ENCODE results near the gene SLC4A7.
A peak's percentile ranks its signal among the peaks of the same experiment; 100 is the strongest.
"Not testable (repeated sequence)": the region's sequence is repeated elsewhere in the genome, so short reads cannot be mapped to it uniquely, and the experiment has no call there.

The SLC4A7 gene

DNA sequence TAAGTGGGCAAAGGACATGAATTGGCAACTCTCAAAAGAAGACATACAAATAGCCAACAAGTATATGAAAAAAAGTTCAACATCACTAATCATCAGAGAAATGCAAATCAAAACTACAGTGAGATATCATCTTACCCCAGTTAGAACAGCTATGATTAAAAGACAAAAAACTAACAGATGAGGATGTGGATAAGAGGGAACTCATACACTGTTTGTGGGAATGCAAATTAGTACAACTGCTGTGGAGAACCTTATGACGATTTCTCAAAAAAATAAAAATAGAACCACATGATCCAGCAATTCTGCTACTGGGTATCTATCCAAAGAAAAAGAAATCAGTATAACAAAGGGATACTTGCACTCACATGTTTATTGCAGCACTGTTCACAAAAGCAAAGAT is 143.7 kb downstream of the SLC4A7 start:
- Histone ChIP-seq H3K27me3 (no peaks in the 10 kb centered on the region), H3K4me3 (no peak overlapping the region), H3K36me3 (no peaks in the 10 kb centered on the region), H3K4me1 (no peaks in the 10 kb centered on the region), H3K27ac (no peak overlapping the region), H3K9me3 (no peaks in the 10 kb centered on the region)
- intact Hi-C loops (cut with DNase I; ENCODE audit: low total_unique reads), result no loop called here
- DNase-seq, result no peak
- TF ChIP-seq, protein P1, sequence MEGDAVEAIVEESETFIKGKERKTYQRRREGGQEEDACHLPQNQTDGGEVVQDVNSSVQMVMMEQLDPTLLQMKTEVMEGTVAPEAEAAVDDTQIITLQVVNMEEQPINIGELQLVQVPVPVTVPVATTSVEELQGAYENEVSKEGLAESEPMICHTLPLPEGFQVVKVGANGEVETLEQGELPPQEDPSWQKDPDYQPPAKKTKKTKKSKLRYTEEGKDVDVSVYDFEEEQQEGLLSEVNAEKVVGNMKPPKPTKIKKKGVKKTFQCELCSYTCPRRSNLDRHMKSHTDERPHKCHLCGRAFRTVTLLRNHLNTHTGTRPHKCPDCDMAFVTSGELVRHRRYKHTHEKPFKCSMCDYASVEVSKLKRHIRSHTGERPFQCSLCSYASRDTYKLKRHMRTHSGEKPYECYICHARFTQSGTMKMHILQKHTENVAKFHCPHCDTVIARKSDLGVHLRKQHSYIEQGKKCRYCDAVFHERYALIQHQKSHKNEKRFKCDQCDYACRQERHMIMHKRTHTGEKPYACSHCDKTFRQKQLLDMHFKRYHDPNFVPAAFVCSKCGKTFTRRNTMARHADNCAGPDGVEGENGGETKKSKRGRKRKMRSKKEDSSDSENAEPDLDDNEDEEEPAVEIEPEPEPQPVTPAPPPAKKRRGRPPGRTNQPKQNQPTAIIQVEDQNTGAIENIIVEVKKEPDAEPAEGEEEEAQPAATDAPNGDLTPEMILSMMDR (IDR thresholded peaks at IDR 0.05), result no peak

DNA sequence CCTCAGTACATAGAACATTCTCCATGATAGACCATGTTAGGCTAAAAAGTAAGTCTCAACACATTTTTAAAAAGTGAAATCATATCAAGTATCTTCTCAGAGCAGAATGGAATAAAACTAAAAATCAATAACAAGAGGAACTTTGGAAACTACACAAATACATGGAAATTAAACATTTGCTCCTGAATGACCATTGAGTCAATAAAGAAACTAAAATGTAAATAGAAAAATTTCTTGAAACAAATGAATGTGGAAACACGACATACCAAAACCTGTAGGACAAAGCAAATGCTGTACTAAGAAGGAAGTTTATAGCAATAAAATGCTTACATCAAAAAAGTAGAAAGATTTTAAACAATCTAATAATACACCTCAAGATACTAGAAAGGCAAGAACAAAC is 148.6 kb downstream of the SLC4A7 start:
- DNase-seq, result no peak
- no peaks in the 10 kb centered on the region for H3K9me3 ChIP-seq
- H3K4me3 ChIP-seq, result no peak overlapping the region
- H3K27ac ChIP-seq, result no peak overlapping the region
- H3K27me3 ChIP-seq, result no peaks in the 10 kb centered on the region
- no peaks in the 10 kb centered on the region for H3K4me1 ChIP-seq
- TF ChIP-seq, protein P1 (IDR thresholded peaks at IDR 0.05), result no peak
- H3K36me3 ChIP-seq, result no peaks in the 10 kb centered on the region
- intact Hi-C loops (cut with DNase I; ENCODE audit: low total_unique reads), result no loop called here

DNA sequence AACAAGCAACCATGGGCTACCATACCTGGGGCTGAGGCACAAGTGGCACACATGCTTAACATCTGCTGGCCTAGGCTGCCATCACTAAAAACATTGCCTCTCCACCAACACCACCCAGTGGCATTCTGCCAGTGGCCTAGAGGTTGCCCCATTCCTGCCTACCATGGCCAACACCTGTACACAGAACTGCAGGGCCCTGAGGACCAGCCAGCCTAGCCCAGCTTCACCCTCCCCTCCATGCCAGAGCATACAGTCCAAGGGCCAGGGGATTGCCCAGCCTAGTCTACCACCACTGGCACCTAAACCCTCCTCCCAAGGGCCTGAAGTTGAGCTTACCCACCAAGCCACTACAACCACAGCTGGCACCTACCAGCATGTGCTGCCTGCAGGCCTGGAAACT is 150.3 kb downstream of the SLC4A7 start:
- H3K36me3 ChIP-seq, result no peaks in the 10 kb centered on the region
- H3K27ac ChIP-seq, result no peak overlapping the region
- H3K9me3 ChIP-seq, result no peaks in the 10 kb centered on the region
- TF ChIP-seq, protein P1 (IDR thresholded peaks at IDR 0.05), result no peak
- H3K4me3 ChIP-seq, result no peak overlapping the region
- intact Hi-C loops (cut with DNase I; ENCODE audit: low total_unique reads), result no loop called here
- no peaks in the 10 kb centered on the region for H3K27me3 ChIP-seq
- no peaks in the 10 kb centered on the region for H3K4me1 ChIP-seq
- no peak for DNase-seq

DNA sequence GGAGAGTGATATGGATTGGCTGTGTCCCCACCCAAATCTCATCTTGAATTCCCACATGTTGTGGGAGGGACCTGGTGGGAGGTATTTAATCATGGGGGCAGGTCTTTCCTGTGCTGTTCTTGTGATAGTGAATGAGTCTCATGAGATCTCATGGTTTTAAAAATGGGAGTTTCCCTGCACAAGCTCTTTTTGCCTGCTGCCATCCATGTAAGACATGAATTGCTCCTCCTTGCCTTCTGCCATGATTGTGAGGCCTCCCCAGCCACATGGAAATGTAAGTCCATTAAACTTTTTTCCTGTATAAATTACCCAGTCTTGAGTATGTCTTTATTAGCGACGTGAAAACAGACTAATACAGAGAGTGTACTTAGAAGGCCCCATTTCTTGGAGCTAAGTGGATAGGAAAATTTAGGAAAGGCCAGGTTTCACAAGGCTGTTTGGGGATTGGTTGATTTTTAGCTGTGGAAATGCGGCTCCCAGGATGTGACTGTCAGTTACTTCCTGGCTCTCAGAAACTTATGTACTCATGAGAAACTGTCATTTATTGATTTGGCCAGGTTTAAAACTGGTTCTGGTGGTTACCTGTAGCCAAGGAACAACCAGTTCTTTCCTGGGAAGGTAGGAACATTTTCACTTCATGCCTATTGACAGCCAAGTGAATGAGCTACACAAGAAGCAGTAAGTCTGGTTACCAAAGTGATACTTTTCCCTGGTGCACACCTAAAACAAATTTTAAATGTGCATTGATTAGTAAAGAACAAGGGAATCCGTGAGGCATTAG is 155.0 kb downstream of the SLC4A7 start:
- H3K36me3 ChIP-seq; H3K4me3 ChIP-seq; H3K9me3 ChIP-seq; H3K27me3 ChIP-seq; DNase-seq; intact Hi-C loops (cut with DNase I; ENCODE audit: low total_unique reads); H3K27ac ChIP-seq: not testable (repeated sequence)
- H3K4me1 ChIP-seq, result peaks cover 0 to 21% (median 16%) of the 10 kb centered on the region in 4 donors

DNA sequence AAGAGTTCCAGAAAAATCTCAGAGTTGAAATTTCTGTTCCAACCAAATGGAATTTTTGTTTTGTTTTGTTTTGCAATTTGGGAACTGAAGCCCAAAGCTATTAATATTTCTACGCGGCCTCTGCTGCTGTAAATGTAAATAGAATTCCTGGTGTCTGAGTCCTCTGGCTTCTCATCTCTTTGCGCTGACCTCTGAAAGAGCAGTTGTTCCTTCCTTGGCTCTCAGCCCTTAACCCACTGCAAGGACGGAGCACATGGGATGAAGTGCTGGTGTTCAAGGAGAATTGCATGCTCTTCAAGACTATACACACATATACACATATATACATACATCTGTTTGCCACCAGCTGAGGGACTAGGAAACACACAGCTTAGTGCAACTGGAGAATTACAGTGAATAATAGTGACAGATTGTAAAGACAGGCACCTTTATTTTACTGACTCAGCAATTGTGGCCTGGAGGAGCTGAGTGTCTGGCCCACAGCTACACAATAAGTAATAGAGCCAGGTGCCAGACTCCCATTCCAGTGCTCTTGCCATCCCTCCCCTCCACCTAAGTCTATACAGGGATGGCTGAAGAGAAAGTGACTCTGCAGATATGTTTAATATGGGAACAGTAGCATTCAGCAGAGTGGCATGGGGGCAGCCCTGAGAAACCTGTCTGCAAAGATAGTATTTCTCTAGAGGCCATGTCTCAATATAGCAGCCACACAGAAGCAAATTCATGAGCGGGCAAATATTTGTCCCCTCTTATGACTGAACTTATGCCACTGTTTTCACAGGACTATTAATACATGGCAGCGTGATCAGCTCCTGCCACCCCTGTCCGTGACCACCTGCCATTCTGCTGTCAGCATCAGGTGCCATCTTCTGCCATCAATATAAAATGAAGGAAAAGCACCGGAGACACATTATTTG is 157.3 kb downstream of the SLC4A7 start:
- TF ChIP-seq, protein P1 (IDR thresholded peaks at IDR 0.05), result no peak
- no peaks in the 10 kb centered on the region for H3K9me3 ChIP-seq
- no peak overlapping the region for H3K4me3 ChIP-seq
- intact Hi-C loops (cut with DNase I; ENCODE audit: low total_unique reads), result no loop called here
- no peaks in the 10 kb centered on the region for H3K27me3 ChIP-seq
- H3K27ac ChIP-seq, result peak overlapping the region; percentile 16 to 39
- H3K36me3 ChIP-seq, result no peaks in the 10 kb centered on the region
- peak in 1 of 2 donors; percentile 23 for DNase-seq
- H3K4me1 ChIP-seq, result peaks cover 0 to 29% (median 16%) of the 10 kb centered on the region in 4 donors

DNA sequence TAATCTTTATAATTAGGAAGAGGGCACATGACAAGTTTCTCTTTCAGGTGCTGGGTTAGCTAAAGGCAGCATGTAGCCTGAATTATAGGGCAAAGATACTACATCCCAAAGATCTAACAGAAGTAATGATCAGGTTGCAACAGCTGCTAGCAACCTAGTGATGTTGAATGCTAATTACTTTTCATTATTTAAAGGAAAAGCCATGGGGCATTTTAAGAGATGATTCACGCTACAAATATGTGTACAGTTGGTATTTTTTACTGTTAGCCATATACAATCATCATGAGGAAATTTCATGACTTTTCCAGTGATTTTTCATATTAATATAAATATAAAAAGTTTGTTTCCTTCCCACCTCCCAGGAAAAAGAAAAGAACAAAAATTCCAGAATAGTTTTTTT is 158.0 kb downstream of the SLC4A7 start:
- H3K36me3 ChIP-seq, result no peaks in the 10 kb centered on the region
- no peaks in the 10 kb centered on the region for H3K27me3 ChIP-seq
- peak overlapping the region; percentile 39 to 43 for H3K27ac ChIP-seq
- no peaks in the 10 kb centered on the region for H3K9me3 ChIP-seq
- H3K4me1 ChIP-seq, result peaks cover 0 to 29% (median 16%) of the 10 kb centered on the region in 4 donors
- no peak overlapping the region for H3K4me3 ChIP-seq
- TF ChIP-seq, protein P1 (IDR thresholded peaks at IDR 0.05), result no peak
- intact Hi-C loops (cut with DNase I; ENCODE audit: low total_unique reads), result no loop called here
- DNase-seq, result no peak

All from tibial artery (tissue), 4 donors.